Astrocyte of the cerebellum (primary cell): ENCODE data around the gene CHST3.
A peak's percentile ranks its signal among the peaks of the same experiment; 100 is the strongest.
"Not testable (repeated sequence)": the region's sequence is repeated elsewhere in the genome, so short reads cannot be mapped to it uniquely, and the experiment has no call there.

Source experiments
- DNase-seq: peaks from one replicate; pipeline ENCODE4 v3.0.0-alpha.2; 2011; ENCODE audit warnings: low read depth
- H3K4me3 ChIP-seq: 2 replicates; pipeline ENCODE4 v1.5.1; 2011; ENCODE audit warnings: mild to moderate bottlenecking, low read depth, low read length, moderate library complexity
- CTCF ChIP-seq: IDR thresholded peaks from 2 replicates; pipeline ENCODE4 v1.5.1; 2012; ENCODE audit warnings: low read length, low read depth, moderate library complexity, mild to moderate bottlenecking; ENCODE audit errors: missing control alignments
- in situ Hi-C: cut with HindIII; loops from 2 replicates; pipeline ENCODE4 v1.10.0; 2017; ENCODE audit warnings: low sequenced_read_pairs

The CHST3 gene

GRCh38 chr10:71964098-71964742, at the start of gene CHST3:
TSS of gene CHST3 (plus strand) at chr10:71964395. CDS start at chr10:72005843, 41,448 bp downstream.
- no peak for DNase-seq
- in situ Hi-C loops: no loop called here
- no peak for TF ChIP-seq CTCF
- peak within 1 kb of the TSS; percentile 59 for H3K4me3 ChIP-seq

GRCh38 chr10:71916827-71917226, 47.4 kb upstream of the CHST3 start:
- DNase-seq: no peak
- no peak for TF ChIP-seq CTCF
- no peak overlapping the region for H3K4me3 ChIP-seq
- in situ Hi-C loops: no loop called here

GRCh38 chr10:71918992-71919391, 45.2 kb upstream of the CHST3 start:
- no peak for DNase-seq
- in situ Hi-C loops: no loop called here
- H3K4me3 ChIP-seq: no peak overlapping the region
- no peak for TF ChIP-seq CTCF

- DNase-seq, in situ Hi-C loops, H3K4me3 ChIP-seq: not testable (repeated sequence)
These were observed 44.1 kb upstream of the CHST3 start for GRCh38 chr10:71919956-71920539.

GRCh38 chr10:71920540-71921323, 43.5 kb upstream of the CHST3 start:
- no peak overlapping the region for H3K4me3 ChIP-seq
- in situ Hi-C loops: no loop called here
- no peak for DNase-seq
- TF ChIP-seq CTCF: no peak

GRCh38 chr10:71921324-71922027, 42.7 kb upstream of the CHST3 start:
- in situ Hi-C loops: no loop called here
- DNase-seq: no peak
- H3K4me3 ChIP-seq: no peak overlapping the region
- no peak for TF ChIP-seq CTCF
